Epidermal melanocyte (primary cell): ENCODE data around the gene IGF2R.
"Not testable (repeated sequence)": the region's sequence is repeated elsewhere in the genome, so short reads cannot be mapped to it uniquely, and the experiment has no call there.

ENCODE experiments used
- DNase-seq: peaks from one replicate; pipeline ENCODE4 v3.0.0; 2011; ENCODE audit warnings: low spot score; ENCODE audit not compliant: insufficient read length

IGF2R gene

DNA sequence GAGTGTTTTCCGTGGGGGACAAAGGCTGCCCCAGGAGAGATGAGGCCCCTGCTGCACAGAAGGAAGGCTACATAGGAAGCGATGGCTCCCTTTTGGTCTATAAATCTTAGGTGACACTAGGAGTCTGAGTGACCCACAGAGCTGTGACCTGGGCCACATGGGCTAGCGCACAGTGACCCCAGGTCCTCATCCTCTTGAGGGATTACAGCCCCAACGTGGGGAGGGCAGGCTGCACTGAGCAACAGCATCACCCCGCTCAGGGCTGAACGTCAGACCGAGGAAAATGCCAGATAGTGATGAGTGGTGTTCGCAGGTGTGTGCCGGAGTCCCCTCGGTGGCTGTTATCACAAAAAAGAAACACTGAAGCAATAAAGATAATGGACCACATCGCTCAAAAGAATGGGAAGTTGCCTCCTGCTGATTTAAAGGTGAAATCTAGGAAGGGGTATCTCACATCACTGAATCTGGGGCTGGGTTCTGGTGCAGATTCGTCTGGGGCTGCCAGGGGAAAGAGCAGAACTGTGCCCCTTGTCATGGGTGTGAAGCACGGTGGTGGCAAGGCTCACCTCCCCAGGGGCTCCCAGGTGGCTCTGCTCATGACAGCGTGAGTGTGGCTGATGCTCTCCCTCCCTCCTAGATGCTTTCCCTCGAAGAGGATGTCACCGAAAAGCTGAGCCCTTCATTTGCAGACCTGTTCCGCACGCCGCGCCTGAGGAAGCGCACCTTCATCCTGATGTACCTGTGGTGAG, 167.2 kb downstream of the IGF2R start:
- no peak for DNase-seq

DNA sequence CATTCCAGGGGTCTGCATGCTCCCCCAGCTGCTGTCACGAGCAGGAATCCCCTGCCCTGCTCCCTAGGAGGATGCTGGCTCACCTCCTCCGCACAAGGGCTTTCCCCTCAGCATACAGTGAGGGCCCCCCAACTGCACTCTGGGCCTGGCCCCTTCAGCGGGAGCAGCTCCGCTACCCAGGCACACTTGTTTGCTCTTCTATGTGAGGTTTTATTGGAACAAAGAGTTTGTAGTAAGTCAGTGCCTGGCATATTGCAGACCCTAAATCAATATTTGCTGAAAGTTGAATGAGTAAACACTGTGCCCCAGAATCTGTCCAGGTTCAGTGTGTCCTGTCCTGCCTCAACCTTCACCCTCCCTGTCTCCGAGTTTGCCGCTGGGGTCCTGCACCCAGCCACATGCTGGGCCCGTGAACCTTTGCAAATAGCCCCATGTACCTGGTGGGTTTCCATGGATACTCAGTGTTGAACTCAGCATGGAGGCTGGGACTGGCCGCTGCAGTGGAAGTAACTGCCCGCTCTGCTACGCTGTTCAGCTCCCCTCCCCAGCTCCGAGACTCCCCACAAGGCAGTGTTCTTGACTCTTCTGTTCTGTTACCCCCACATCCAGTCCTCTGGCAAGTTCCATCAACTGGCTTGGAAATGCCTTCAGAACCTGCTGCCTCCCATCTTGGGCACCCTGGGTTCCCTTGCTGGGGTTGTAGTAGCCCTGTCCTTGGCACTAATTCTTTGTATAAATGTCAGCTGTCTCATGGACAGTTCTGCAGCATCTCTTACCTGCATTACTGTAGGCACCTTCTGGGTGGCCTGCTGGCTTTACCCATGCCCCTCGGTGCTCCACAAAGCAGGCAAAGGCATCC, 168.5 kb downstream of the IGF2R start:
- no peak for DNase-seq

GRCh38 chr6:160137989-160138835, 169.3 kb downstream of the IGF2R start:
- DNase-seq = peak; percentile 42

GRCh38 chr6:160138839-160139419, 170.0 kb downstream of the IGF2R start:
- DNase-seq = no peak

- DNase-seq = peak; percentile 50
Observed at GRCh38 chr6:160139420-160139851, 170.6 kb downstream of the IGF2R start.

DNA sequence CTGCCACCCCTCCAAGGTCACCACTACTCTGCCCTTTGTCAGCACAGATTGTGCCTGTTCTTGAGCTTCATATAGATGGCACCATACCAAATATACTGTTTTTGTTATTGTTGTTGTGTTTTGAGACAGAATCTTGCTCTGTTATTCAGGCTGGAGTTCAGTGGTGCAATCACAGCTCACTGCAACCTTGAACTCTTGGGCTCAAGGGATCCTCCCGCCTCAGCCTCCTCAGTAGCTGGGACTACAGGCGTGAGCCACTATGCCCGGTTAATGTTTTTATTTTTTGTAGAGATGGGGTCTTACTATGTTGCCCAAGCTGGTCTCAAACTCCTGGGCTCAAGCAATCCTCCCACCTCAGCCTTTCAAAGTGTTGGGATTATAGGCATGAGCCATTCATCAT, 171.6 kb downstream of the IGF2R start:
- DNase-seq = not testable (repeated sequence)

- no peak for DNase-seq
Observed at GRCh38 chr6:160141001-160141726, 172.3 kb downstream of the IGF2R start.

DNA sequence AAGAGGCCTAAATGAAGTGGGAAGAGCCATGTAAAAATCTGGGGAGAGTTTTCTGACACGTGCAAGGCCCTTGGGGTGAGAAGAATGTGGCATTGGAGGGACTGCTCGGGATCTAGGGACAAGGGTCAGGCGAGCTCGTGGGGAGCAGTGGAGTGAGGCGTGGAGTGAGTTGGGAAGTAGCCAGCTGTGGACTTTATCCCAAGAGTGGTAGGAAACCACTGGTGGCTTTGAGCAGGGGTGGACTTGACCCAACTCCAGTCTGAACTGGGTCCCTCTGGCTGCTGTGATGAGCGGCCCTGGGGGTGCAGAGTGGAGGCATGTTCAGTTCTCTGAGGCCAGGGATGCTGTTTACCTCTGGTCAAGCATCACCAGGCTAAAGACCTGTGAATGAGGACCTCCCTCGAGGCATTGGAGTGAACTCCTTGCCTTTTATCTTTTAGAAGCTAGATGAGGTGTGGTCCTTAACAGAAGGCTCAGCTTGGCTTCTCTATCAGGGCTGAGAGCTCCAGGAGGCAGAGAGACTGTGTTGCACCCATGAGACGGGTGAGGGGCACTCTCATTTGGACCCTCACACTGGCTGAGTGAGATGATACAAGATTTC, 173.3 kb downstream of the IGF2R start:
- DNase-seq = no peak

GRCh38 chr6:160146454-160147145, 177.7 kb downstream of the IGF2R start:
- DNase-seq = no peak

DNA sequence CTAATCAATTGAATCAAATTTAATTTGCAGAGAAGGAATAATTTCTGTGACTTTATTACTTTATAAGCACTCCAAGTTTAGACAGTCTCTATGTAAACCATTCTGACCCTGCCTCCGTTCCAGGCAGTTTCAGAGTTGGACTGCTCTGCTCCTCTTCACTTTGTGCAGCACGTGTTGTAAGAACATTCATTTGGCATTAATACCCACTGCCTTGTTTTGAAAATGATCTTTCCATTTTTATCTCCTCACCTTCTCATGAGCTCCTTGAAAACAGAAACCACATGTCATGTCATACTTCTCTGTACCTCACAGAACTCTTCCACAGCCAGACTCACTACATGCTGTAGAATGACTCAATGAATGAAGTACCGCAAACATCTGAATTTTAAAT, 178.3 kb downstream of the IGF2R start:
- DNase-seq = no peak

- DNase-seq = no peak
Observed at GRCh38 chr6:160154471-160154870, 185.6 kb downstream of the IGF2R start.

DNA sequence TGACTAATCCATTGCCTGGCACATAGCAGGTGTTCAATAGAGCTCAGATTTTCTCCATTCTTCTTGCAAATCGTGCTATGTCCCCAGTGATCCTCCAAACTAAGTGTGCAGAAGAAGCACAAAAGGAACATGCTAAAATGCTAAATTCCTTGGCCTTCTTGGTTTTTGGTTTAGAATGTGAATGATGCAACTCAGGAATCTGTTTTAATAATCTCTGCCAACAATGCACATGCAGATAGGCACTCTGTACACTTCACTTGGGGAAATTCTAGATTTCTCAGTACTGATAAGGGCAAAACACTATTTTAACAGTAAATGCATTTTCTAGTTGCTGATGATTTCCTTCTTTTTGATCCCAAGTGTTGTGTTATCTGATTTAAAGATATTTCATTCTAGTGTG, 188.0 kb downstream of the IGF2R start:
- DNase-seq = no peak

GRCh38 chr6:160160450-160160849, 191.6 kb downstream of the IGF2R start:
- DNase-seq = no peak
